ENCODE measurements around the gene ZSCAN10.
"Not testable (repeated sequence)": the region's sequence is repeated elsewhere in the genome, so short reads cannot be mapped to it uniquely, and the experiment has no call there.

The ZSCAN10 gene

GRCh38 chr16:3143598-3144320 lies 44.7 kb upstream of the ZSCAN10 start:
- Histone ChIP-seq H3K27ac (no peak overlapping the region), H3K9me3 (ENCODE audit: low read depth, low read length) (no peaks in the 10 kb centered on the region), H3K36me3 (ENCODE audit: insufficient read depth, low read length) (no peaks in the 10 kb centered on the region), H3K4me3 (no peak overlapping the region), H3K9ac (ENCODE audit: insufficient read length) (no peak overlapping the region)
- no peak for TF ChIP-seq FOXP2 (optimal IDR thresholded peaks at IDR 0.05; ENCODE audit: control extremely low read depth, extremely low read length, insufficient read depth)
- TF ChIP-seq POLR2AphosphoS5 (IDR thresholded peaks at IDR 0.05; ENCODE audit: borderline replicate concordance, low read depth, low read length): no peak
- TF ChIP-seq EZH2 (IDR thresholded peaks at IDR 0.05): no peak
- no peak for DNase-seq (ENCODE audit: low read depth, low spot score)

- Histone ChIP-seq H3K27ac (no peak overlapping the region), H3K4me3 (no peak overlapping the region), H3K36me3 (ENCODE audit: insufficient read depth, low read length) (no peaks in the 10 kb centered on the region), H3K9ac (ENCODE audit: insufficient read length) (no peak overlapping the region), H3K9me3 (ENCODE audit: low read depth, low read length) (no peaks in the 10 kb centered on the region)
- TF ChIP-seq FOXP2 (optimal IDR thresholded peaks at IDR 0.05; ENCODE audit: control extremely low read depth, extremely low read length, insufficient read depth): no peak
- TF ChIP-seq POLR2AphosphoS5 (IDR thresholded peaks at IDR 0.05; ENCODE audit: borderline replicate concordance, low read depth, low read length): no peak
- TF ChIP-seq EZH2 (IDR thresholded peaks at IDR 0.05): no peak
- no peak for DNase-seq (ENCODE audit: low read depth, low spot score)
These were observed 44.1 kb upstream of the ZSCAN10 start for GRCh38 chr16:3143189-3143588.

- Histone ChIP-seq H3K4me3 (no peak overlapping the region), H3K9ac (ENCODE audit: insufficient read length) (no peak overlapping the region), H3K9me3 (ENCODE audit: low read depth, low read length) (no peaks in the 10 kb centered on the region), H3K27ac (no peak overlapping the region), H3K36me3 (ENCODE audit: insufficient read depth, low read length) (no peaks in the 10 kb centered on the region)
- TF ChIP-seq EZH2 (IDR thresholded peaks at IDR 0.05): no peak
- DNase-seq (ENCODE audit: low read depth, low spot score): no peak
These were observed 43.7 kb upstream of the ZSCAN10 start for GRCh38 chr16:3142770-3143169.

- DNase-seq (ENCODE audit: low read depth, low spot score): no peak
- H3K36me3 ChIP-seq (ENCODE audit: insufficient read depth, low read length): no peaks in the 10 kb centered on the region
These were observed 43.2 kb upstream of the ZSCAN10 start for GRCh38 chr16:3142327-3142726.

GRCh38 chr16:3141781-3142311 lies 42.8 kb upstream of the ZSCAN10 start:
- TF ChIP-seq EZH2 (IDR thresholded peaks at IDR 0.05) (no peak), POLR2AphosphoS5 (IDR thresholded peaks at IDR 0.05; ENCODE audit: borderline replicate concordance, low read depth, low read length) (no peak), FOXP2 (optimal IDR thresholded peaks at IDR 0.05; ENCODE audit: control extremely low read depth, extremely low read length, insufficient read depth) (no peak)
- DNase-seq (ENCODE audit: low read depth, low spot score): no peak
- Histone ChIP-seq H3K9me3 (ENCODE audit: low read depth, low read length) (no peaks in the 10 kb centered on the region), H3K27ac (no peak overlapping the region), H3K36me3 (ENCODE audit: insufficient read depth, low read length) (no peaks in the 10 kb centered on the region), H3K4me3 (no peak overlapping the region), H3K9ac (ENCODE audit: insufficient read length) (no peak overlapping the region)

More at GRCh38 chr16:3142327-3142726, 43.2 kb upstream of the ZSCAN10 start:
- H3K4me3 ChIP-seq: no peak overlapping the region
- H3K9me3 ChIP-seq (ENCODE audit: low read depth, low read length): no peaks in the 10 kb centered on the region
- H3K9ac ChIP-seq (ENCODE audit: insufficient read length): no peak overlapping the region
- no peak overlapping the region for H3K27ac ChIP-seq
- TF ChIP-seq FOXP2 (optimal IDR thresholded peaks at IDR 0.05; ENCODE audit: control extremely low read depth, extremely low read length, insufficient read depth) (no peak), EZH2 (IDR thresholded peaks at IDR 0.05) (no peak), POLR2AphosphoS5 (IDR thresholded peaks at IDR 0.05; ENCODE audit: borderline replicate concordance, low read depth, low read length) (no peak)

GRCh38 chr16:3140603-3141427 lies 41.7 kb upstream of the ZSCAN10 start:
- Histone ChIP-seq H3K27ac (no peak overlapping the region), H3K9ac (ENCODE audit: insufficient read length) (no peak overlapping the region), H3K36me3 (ENCODE audit: insufficient read depth, low read length) (no peaks in the 10 kb centered on the region), H3K4me3 (no peak overlapping the region), H3K9me3 (ENCODE audit: low read depth, low read length) (no peaks in the 10 kb centered on the region)
- no peak for TF ChIP-seq EZH2 (IDR thresholded peaks at IDR 0.05)
- no peak for DNase-seq (ENCODE audit: low read depth, low spot score)

- not testable (repeated sequence) for H3K36me3 ChIP-seq (ENCODE audit: insufficient read depth, low read length); H3K27ac ChIP-seq; H3K9ac ChIP-seq (ENCODE audit: insufficient read length); H3K4me3 ChIP-seq; H3K9me3 ChIP-seq (ENCODE audit: low read depth, low read length); DNase-seq (ENCODE audit: low read depth, low spot score)
These were observed 40.5 kb upstream of the ZSCAN10 start for GRCh38 chr16:3139561-3139960.

GRCh38 chr16:3138823-3139426 lies 39.8 kb upstream of the ZSCAN10 start:
- no peaks in the 10 kb centered on the region for H3K9me3 ChIP-seq (ENCODE audit: low read depth, low read length)
- no peak for DNase-seq (ENCODE audit: low read depth, low spot score)
- no peak overlapping the region for H3K27ac ChIP-seq
- TF ChIP-seq FOXP2 (optimal IDR thresholded peaks at IDR 0.05; ENCODE audit: control extremely low read depth, extremely low read length, insufficient read depth) (no peak), POLR2AphosphoS5 (IDR thresholded peaks at IDR 0.05; ENCODE audit: borderline replicate concordance, low read depth, low read length) (no peak)
- H3K36me3 ChIP-seq (ENCODE audit: insufficient read depth, low read length): no peaks in the 10 kb centered on the region
- no peak overlapping the region for H3K9ac ChIP-seq (ENCODE audit: insufficient read length)
- no peak overlapping the region for H3K4me3 ChIP-seq

Measured in SK-N-MC (cell line).